HepG2 (cell line): Measurements from ENCODE around the gene CHMP1B. TPM values are rescaled to one million over a fixed set of nuclear protein-coding genes. Genes with fewer than 3 reads are reported as not detected.

Experiments
- FOXJ3 ChIP-seq: sonication (generic); formaldehyde crosslinking; IDR thresholded peaks from 2 replicates; pipeline ENCODE4 v1.4.0; 2020; ENCODE audit warnings: missing genetic modification reagents, mild to moderate bottlenecking, borderline replicate concordance
- FOXP1 ChIP-seq, 2 experiments: fragments of 450-650 bp in 1 of 2; IDR thresholded peaks; 2 replicates each; pipeline ENCODE4 v1.6.1; 2017 to 2018; ENCODE audit warnings: antibody characterized with exemption in 1 of 2
- HMGA1 ChIP-seq: sonication (generic); formaldehyde crosslinking; conservative IDR thresholded peaks from 2 replicates; pipeline ENCODE4 v1.4.0; 2020; ENCODE audit warnings: missing genetic modification reagents
- JUND ChIP-seq: sonication (generic); formaldehyde crosslinking; IDR thresholded peaks from 2 replicates; pipeline ENCODE4 v1.8.0; 2022; ENCODE audit warnings: mild to moderate bottlenecking, missing genetic modification reagents
- PHF5A ChIP-seq: IDR thresholded peaks from one replicate; pipeline ENCODE4 v1.6.1; 2018; ENCODE audit warnings: low read depth, missing genetic modification reagents; ENCODE audit not compliant: unreplicated experiment
- SNAPC2 ChIP-seq: sonication (generic); formaldehyde crosslinking; IDR thresholded peaks from 2 replicates; pipeline ENCODE4 v1.8.1; 2022; ENCODE audit warnings: mild to moderate bottlenecking, missing genetic modification reagents
- TOPORS ChIP-seq: sonication (generic); formaldehyde crosslinking; IDR thresholded peaks from 2 replicates; pipeline ENCODE4 v1.8.0; 2023; ENCODE audit warnings: mild to moderate bottlenecking, missing genetic modification reagents
- ZNF605 ChIP-seq: sonication (generic); formaldehyde crosslinking; IDR thresholded peaks from 2 replicates; pipeline ENCODE4 v1.8.0; 2022; ENCODE audit warnings: mild to moderate bottlenecking, missing genetic modification reagents
- ZNF891 ChIP-seq: sonication (generic); formaldehyde crosslinking; IDR thresholded peaks from 2 replicates; pipeline ENCODE4 v1.5.0; 2020; ENCODE audit warnings: mild to moderate bottlenecking, missing genetic modification reagents
- ZSCAN20 ChIP-seq: sonication (generic); formaldehyde crosslinking; IDR thresholded peaks from 2 replicates; pipeline ENCODE4 v1.4.0; 2020; ENCODE audit warnings: missing genetic modification reagents, mild to moderate bottlenecking, borderline replicate concordance
- polyA plus RNA-seq, 8 experiments: library from polyadenylated mRNA; depleted of rRNA in 3 of 8; stranded (reverse) in 7 of 8; unstranded in 1 of 8; fragments of >200 nt; fragmentation: Illumina TruSeq in 4 of 8; extraction: Trizol in 4 of 8; gene quantifications; 2 replicates each; pipeline versions ENCODE4 v1.2.1 to v1.2.3, GENCODE V29; 2011 to 2016; ENCODE audit warnings: low read depth in 4 of 8, missing spikeins in 1 of 8, mixed read lengths in 1 of 8; ENCODE audit not compliant: insufficient read depth in 1 of 8
- total RNA-seq, 5 experiments: library from RNA; depleted of rRNA; stranded (reverse); fragments of >200 nt; fragmentation: Illumina TruSeq; extraction: Trizol; gene quantifications; 2 replicates each; pipeline ENCODE4 v1.2.3, GENCODE V29; 2016; ENCODE audit warnings: low read depth in 1 of 5
- TF ChIP-seq, protein P1 (sequence below): sonication (generic); formaldehyde crosslinking; IDR thresholded peaks from 2 replicates; pipeline ENCODE4 v1.4.0; 2020; ENCODE audit warnings: low read depth, missing genetic modification reagents
- TF ChIP-seq, protein P2 (sequence below): sonication (generic); formaldehyde crosslinking; IDR thresholded peaks from 2 replicates; pipeline ENCODE4 v1.4.0; 2020; ENCODE audit warnings: missing genetic modification reagents
- TF ChIP-seq, protein P3 (sequence below): sonication (generic); formaldehyde crosslinking; IDR thresholded peaks from 2 replicates; pipeline ENCODE4 v1.9.0; 2021; ENCODE audit warnings: mild to moderate bottlenecking, missing genetic modification reagents
- TF ChIP-seq, protein P4 (sequence below): sonication (generic); formaldehyde crosslinking; IDR thresholded peaks from 2 replicates; pipeline ENCODE4 v1.9.0; 2021; ENCODE audit warnings: missing genetic modification reagents, borderline replicate concordance

The CHMP1B gene
- total and polyA plus RNA-seq, 2 of the 13 experiments (the other 11 are each of a cell fraction or from before 2014, with no cell fraction given), result 18.8 to 20.2 TPM

DNA sequence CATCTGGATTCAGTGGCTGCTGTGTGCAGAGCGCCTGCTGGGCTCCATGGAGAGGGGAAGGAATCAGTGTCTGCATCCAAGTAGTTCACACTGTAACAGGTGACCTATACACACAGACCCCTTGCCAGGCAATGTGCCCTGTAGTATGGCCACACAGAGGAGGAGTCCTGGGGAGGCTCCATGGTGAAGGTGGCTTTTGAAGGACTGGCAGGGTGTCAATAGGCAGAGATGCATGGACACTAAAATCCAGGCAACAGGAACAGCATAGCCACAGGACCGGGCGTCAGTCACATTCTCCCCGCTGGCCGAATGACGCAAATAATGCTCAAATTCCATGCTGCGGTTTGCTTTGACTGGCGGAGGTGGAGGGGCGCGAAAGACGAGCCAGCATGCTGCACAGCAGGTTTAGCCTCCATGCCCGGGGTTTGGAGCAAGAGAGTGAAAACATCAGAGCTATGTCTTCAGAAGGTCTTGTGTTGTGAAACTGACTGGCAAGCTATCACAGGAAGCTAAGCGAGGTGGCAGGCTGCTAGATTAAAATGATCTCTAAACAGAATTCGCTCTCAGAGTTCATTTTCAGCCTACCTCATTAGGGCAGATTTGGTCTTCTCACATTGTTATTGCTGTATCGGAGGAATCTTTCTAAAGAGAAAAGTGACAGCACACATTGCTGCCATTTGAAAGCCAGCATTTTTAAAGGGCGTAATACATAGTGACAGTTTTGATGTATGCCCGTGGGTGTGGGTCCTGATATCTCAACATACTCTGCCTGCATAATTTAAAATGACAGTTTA, 1.2 kb upstream of the CHMP1B start (continued):
- TF ChIP-seq, protein P1, sequence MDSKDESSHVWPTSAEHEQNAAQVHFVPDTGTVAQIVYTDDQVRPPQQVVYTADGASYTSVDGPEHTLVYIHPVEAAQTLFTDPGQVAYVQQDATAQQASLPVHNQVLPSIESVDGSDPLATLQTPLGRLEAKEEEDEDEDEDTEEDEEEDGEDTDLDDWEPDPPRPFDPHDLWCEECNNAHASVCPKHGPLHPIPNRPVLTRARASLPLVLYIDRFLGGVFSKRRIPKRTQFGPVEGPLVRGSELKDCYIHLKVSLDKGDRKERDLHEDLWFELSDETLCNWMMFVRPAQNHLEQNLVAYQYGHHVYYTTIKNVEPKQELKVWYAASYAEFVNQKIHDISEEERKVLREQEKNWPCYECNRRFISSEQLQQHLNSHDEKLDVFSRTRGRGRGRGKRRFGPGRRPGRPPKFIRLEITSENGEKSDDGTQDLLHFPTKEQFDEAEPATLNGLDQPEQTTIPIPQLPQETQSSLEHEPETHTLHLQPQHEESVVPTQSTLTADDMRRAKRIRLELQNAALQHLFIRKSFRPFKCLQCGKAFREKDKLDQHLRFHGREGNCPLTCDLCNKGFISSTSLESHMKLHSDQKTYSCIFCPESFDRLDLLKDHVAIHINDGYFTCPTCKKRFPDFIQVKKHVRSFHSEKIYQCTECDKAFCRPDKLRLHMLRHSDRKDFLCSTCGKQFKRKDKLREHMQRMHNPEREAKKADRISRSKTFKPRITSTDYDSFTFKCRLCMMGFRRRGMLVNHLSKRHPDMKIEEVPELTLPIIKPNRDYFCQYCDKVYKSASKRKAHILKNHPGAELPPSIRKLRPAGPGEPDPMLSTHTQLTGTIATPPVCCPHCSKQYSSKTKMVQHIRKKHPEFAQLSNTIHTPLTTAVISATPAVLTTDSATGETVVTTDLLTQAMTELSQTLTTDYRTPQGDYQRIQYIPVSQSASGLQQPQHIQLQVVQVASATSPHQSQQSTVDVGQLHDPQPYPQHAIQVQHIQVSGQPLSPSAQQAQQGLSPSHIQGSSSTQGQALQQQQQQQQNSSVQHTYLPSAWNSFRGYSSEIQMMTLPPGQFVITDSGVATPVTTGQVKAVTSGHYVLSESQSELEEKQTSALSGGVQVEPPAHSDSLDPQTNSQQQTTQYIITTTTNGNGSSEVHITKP (CRISPR knock-in tag), result 0 out of 2 replicates have a peak, but pooled peaks have one; percentile 19
- TF ChIP-seq ZNF891 (CRISPR knock-in tag) (no peak), PHF5A (CRISPR knock-in tag) (no peak), HMGA1 (CRISPR knock-in tag) (no peak), FOXP1 (IDR thresholded peaks at IDR 0.05) (no peak), FOXP1 (CRISPR knock-in tag; IDR thresholded peaks at IDR 0.05) (0 out of 2 replicates have a peak, but pooled peaks have one; percentile 13), TOPORS (CRISPR knock-in tag) (no peak), SNAPC2 (CRISPR knock-in tag) (no peak), ZSCAN20 (CRISPR knock-in tag) (no peak), JUND (no peak), ZNF605 (CRISPR knock-in tag) (no peak), FOXJ3 (CRISPR knock-in tag) (no peak)
- TF ChIP-seq, protein P2, sequence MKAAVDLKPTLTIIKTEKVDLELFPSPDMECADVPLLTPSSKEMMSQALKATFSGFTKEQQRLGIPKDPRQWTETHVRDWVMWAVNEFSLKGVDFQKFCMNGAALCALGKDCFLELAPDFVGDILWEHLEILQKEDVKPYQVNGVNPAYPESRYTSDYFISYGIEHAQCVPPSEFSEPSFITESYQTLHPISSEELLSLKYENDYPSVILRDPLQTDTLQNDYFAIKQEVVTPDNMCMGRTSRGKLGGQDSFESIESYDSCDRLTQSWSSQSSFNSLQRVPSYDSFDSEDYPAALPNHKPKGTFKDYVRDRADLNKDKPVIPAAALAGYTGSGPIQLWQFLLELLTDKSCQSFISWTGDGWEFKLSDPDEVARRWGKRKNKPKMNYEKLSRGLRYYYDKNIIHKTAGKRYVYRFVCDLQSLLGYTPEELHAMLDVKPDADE, result no peak
- TF ChIP-seq, protein P3, sequence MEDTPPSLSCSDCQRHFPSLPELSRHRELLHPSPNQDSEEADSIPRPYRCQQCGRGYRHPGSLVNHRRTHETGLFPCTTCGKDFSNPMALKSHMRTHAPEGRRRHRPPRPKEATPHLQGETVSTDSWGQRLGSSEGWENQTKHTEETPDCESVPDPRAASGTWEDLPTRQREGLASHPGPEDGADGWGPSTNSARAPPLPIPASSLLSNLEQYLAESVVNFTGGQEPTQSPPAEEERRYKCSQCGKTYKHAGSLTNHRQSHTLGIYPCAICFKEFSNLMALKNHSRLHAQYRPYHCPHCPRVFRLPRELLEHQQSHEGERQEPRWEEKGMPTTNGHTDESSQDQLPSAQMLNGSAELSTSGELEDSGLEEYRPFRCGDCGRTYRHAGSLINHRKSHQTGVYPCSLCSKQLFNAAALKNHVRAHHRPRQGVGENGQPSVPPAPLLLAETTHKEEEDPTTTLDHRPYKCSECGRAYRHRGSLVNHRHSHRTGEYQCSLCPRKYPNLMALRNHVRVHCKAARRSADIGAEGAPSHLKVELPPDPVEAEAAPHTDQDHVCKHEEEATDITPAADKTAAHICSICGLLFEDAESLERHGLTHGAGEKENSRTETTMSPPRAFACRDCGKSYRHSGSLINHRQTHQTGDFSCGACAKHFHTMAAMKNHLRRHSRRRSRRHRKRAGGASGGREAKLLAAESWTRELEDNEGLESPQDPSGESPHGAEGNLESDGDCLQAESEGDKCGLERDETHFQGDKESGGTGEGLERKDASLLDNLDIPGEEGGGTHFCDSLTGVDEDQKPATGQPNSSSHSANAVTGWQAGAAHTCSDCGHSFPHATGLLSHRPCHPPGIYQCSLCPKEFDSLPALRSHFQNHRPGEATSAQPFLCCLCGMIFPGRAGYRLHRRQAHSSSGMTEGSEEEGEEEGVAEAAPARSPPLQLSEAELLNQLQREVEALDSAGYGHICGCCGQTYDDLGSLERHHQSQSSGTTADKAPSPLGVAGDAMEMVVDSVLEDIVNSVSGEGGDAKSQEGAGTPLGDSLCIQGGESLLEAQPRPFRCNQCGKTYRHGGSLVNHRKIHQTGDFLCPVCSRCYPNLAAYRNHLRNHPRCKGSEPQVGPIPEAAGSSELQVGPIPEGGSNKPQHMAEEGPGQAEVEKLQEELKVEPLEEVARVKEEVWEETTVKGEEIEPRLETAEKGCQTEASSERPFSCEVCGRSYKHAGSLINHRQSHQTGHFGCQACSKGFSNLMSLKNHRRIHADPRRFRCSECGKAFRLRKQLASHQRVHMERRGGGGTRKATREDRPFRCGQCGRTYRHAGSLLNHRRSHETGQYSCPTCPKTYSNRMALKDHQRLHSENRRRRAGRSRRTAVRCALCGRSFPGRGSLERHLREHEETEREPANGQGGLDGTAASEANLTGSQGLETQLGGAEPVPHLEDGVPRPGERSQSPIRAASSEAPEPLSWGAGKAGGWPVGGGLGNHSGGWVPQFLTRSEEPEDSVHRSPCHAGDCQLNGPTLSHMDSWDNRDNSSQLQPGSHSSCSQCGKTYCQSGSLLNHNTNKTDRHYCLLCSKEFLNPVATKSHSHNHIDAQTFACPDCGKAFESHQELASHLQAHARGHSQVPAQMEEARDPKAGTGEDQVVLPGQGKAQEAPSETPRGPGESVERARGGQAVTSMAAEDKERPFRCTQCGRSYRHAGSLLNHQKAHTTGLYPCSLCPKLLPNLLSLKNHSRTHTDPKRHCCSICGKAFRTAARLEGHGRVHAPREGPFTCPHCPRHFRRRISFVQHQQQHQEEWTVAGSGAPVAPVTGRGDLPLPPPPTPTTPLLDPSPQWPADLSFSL (CRISPR knock-in tag), result no peak
- TF ChIP-seq, protein P4, sequence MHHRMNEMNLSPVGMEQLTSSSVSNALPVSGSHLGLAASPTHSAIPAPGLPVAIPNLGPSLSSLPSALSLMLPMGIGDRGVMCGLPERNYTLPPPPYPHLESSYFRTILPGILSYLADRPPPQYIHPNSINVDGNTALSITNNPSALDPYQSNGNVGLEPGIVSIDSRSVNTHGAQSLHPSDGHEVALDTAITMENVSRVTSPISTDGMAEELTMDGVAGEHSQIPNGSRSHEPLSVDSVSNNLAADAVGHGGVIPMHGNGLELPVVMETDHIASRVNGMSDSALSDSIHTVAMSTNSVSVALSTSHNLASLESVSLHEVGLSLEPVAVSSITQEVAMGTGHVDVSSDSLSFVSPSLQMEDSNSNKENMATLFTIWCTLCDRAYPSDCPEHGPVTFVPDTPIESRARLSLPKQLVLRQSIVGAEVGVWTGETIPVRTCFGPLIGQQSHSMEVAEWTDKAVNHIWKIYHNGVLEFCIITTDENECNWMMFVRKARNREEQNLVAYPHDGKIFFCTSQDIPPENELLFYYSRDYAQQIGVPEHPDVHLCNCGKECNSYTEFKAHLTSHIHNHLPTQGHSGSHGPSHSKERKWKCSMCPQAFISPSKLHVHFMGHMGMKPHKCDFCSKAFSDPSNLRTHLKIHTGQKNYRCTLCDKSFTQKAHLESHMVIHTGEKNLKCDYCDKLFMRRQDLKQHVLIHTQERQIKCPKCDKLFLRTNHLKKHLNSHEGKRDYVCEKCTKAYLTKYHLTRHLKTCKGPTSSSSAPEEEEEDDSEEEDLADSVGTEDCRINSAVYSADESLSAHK (CRISPR knock-in tag), result no peak
